ENCODE measurements around the gene ADAMTS19.
A peak's percentile ranks its signal among the peaks of the same experiment; 100 is the strongest.

ADAMTS19 gene

GRCh38 chr5:129509363-129509975 is 49.4 kb downstream of the ADAMTS19 start:
- Histone ChIP-seq H3K4me3 (replicated peaks; ENCODE audit: low read depth, low read length) (no peak overlapping the region), H3K27me3 (replicated peaks; ENCODE audit: control insufficient read depth, insufficient read depth, low read length) (no peaks in the 10 kb centered on the region), H3K36me3 (ENCODE audit: control insufficient read depth, insufficient read depth, low read length) (no peaks in the 10 kb centered on the region)
- no peak for DNase-seq (ENCODE audit: extremely low read depth, insufficient read length)
- TF ChIP-seq, protein P1, sequence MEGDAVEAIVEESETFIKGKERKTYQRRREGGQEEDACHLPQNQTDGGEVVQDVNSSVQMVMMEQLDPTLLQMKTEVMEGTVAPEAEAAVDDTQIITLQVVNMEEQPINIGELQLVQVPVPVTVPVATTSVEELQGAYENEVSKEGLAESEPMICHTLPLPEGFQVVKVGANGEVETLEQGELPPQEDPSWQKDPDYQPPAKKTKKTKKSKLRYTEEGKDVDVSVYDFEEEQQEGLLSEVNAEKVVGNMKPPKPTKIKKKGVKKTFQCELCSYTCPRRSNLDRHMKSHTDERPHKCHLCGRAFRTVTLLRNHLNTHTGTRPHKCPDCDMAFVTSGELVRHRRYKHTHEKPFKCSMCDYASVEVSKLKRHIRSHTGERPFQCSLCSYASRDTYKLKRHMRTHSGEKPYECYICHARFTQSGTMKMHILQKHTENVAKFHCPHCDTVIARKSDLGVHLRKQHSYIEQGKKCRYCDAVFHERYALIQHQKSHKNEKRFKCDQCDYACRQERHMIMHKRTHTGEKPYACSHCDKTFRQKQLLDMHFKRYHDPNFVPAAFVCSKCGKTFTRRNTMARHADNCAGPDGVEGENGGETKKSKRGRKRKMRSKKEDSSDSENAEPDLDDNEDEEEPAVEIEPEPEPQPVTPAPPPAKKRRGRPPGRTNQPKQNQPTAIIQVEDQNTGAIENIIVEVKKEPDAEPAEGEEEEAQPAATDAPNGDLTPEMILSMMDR (IDR thresholded peaks at IDR 0.05; ENCODE audit: insufficient read depth, low read length, poor library complexity, severe bottlenecking): no peak

DNA sequence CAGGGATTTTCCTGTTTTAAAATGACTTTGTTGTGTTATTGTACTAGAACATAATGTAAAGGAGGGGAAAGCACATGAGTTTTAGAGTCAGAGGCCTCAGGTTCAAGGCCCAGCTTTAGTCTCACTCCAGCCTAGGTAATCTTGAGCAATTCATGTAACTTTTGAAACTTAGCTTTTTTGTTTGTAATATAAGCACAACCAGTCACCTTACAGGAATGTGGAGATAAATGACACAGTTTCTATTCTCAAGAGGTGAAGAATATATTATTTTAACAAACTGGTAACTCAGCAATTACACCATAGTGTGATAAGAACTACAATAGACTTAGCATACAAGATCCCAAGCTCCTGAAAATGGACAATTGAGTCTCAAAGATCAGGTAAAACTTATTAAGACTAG is 51.2 kb downstream of the ADAMTS19 start:
- no peaks in the 10 kb centered on the region for H3K36me3 ChIP-seq (ENCODE audit: control insufficient read depth, insufficient read depth, low read length)
- no peaks in the 10 kb centered on the region for H3K27me3 ChIP-seq (replicated peaks; ENCODE audit: control insufficient read depth, insufficient read depth, low read length)
- no peak for DNase-seq (ENCODE audit: extremely low read depth, insufficient read length)
- no peak overlapping the region for H3K4me3 ChIP-seq (replicated peaks; ENCODE audit: low read depth, low read length)
- TF ChIP-seq, protein P1 (IDR thresholded peaks at IDR 0.05; ENCODE audit: insufficient read depth, low read length, poor library complexity, severe bottlenecking): no peak

- Histone ChIP-seq H3K36me3 (ENCODE audit: control insufficient read depth, insufficient read depth, low read length) (no peaks in the 10 kb centered on the region), H3K4me3 (replicated peaks; ENCODE audit: low read depth, low read length) (no peak overlapping the region), H3K27me3 (replicated peaks; ENCODE audit: control insufficient read depth, insufficient read depth, low read length) (no peaks in the 10 kb centered on the region)
- no peak for DNase-seq (ENCODE audit: extremely low read depth, insufficient read length)
- TF ChIP-seq, protein P1 (IDR thresholded peaks at IDR 0.05; ENCODE audit: insufficient read depth, low read length, poor library complexity, severe bottlenecking): no peak
Observed at GRCh38 chr5:129541051-129541450, 81.0 kb downstream of the ADAMTS19 start.

GRCh38 chr5:129541648-129542251 is 81.7 kb downstream of the ADAMTS19 start:
- TF ChIP-seq, protein P1 (IDR thresholded peaks at IDR 0.05; ENCODE audit: insufficient read depth, low read length, poor library complexity, severe bottlenecking): peak; percentile 31
- Histone ChIP-seq H3K4me3 (replicated peaks; ENCODE audit: low read depth, low read length) (no peak overlapping the region), H3K27me3 (replicated peaks; ENCODE audit: control insufficient read depth, insufficient read depth, low read length) (no peaks in the 10 kb centered on the region), H3K36me3 (ENCODE audit: control insufficient read depth, insufficient read depth, low read length) (no peaks in the 10 kb centered on the region)
- DNase-seq (ENCODE audit: extremely low read depth, insufficient read length): no peak

- no peak for DNase-seq (ENCODE audit: extremely low read depth, insufficient read length)
- no peaks in the 10 kb centered on the region for H3K27me3 ChIP-seq (replicated peaks; ENCODE audit: control insufficient read depth, insufficient read depth, low read length)
- no peaks in the 10 kb centered on the region for H3K36me3 ChIP-seq (ENCODE audit: control insufficient read depth, insufficient read depth, low read length)
- TF ChIP-seq, protein P1 (IDR thresholded peaks at IDR 0.05; ENCODE audit: insufficient read depth, low read length, poor library complexity, severe bottlenecking): no peak
- H3K4me3 ChIP-seq (replicated peaks; ENCODE audit: low read depth, low read length): no peak overlapping the region
Observed at GRCh38 chr5:129547137-129547536, 87.0 kb downstream of the ADAMTS19 start.
